HCT116 (cell line): ENCODE measurements around the gene C10orf90.

Source experiments
- CBX3 ChIP-seq: IDR thresholded peaks from 2 replicates; pipeline ENCODE4 v1.6.1; 2012; ENCODE audit warnings: low read depth
- CTCF ChIP-seq, 3 experiments: fragments of 200-600 bp in 1 of 3; sonication (generic) in 1 of 3; IDR thresholded peaks in 2 of 3; conservative IDR thresholded peaks in 1 of 3; 2 replicates each; pipeline ENCODE4 v1.5.1; 2012 to 2017; ENCODE audit warnings: low read depth in 2 of 3, low read length in 2 of 3, antibody characterized with exemption in 1 of 3, borderline replicate concordance in 1 of 3, control low read depth in 1 of 3, mild to moderate bottlenecking in 1 of 3, mixed read lengths in 1 of 3, mixed run types in 1 of 3, moderate library complexity in 1 of 3; ENCODE audit not compliant: insufficient read depth in 1 of 3
- POLR2A ChIP-seq: IDR thresholded peaks from 2 replicates; pipeline ENCODE4 v1.7.0; 2011; ENCODE audit warnings: borderline replicate concordance; ENCODE audit not compliant: insufficient read depth, insufficient read length; ENCODE audit errors: extremely low read depth
- POLR2AphosphoS5 ChIP-seq: IDR thresholded peaks from 2 replicates; pipeline ENCODE4 v1.6.1; 2011; ENCODE audit warnings: mild to moderate bottlenecking, low read depth, low read length, moderate library complexity
- REST ChIP-seq: IDR thresholded peaks from 2 replicates; pipeline ENCODE4 v1.6.1; 2012; ENCODE audit warnings: low read depth

DNA sequence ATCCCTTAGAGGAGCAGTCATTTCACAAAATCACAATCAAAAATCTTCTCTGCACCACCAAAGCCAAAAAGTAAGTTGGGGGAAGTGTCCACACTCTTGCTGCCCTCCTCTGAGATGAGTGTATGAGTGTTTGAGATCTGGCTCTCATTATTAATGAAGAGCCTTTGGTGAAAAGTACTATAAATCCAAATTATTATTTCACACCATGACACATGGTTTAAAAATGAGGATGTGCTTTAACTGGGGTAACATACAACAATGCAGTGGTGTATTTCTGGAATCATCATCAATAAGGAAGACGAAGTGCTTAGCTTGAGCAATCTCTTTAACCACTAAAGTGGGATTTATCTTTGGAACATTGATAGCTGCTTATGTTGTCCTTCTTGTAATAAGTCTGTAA lies 168.1 kb downstream of the C10orf90 start:
- no peak for TF ChIP-seq POLR2A
- TF ChIP-seq CTCF (IDR thresholded peaks at IDR 0.05 in 2 of 3, conservative IDR thresholded peaks at IDR 0.05 in 1 of 3; ENCODE audit: borderline replicate concordance in 1 of 3, insufficient read depth in 1 of 3, low read depth in 2 of 3, low read length in 2 of 3): no peak
- no peak for TF ChIP-seq REST
- no peak for TF ChIP-seq POLR2AphosphoS5
- no peak for TF ChIP-seq CBX3
